Measurements from ENCODE around the gene FHL2. TPM values are rescaled to one million over a fixed set of nuclear protein-coding genes. Genes with fewer than 3 reads are reported as not detected.

FHL2 gene
- total RNA-seq, 2 experiments from 2014 or later, result 3.3 to 4.4 TPM

GRCh38 chr2:105431367-105432043 is 32.7 kb upstream of the FHL2 start:
- H3K4me3 Mint-ChIP-seq, result no peak overlapping the region
- H3K27me3 Mint-ChIP-seq, result peaks cover 7% of the 10 kb centered on the region
- intact Hi-C loops (cut with micrococcal nuclease), result no loop called here
- POLR2A ChIA-PET, result no interaction called here
- DNase-seq (no peak), ATAC-seq (no peak)
- TF ChIP-seq CTCF (IDR thresholded peaks at IDR 0.05), result no peak
- H3K27ac Mint-ChIP-seq, result no peak overlapping the region
- H3K4me1 Mint-ChIP-seq (ENCODE audit: low read depth), result peaks cover 21% of the 10 kb centered on the region
- H3K9me3 Mint-ChIP-seq, result no peaks in the 10 kb centered on the region
- no peaks in the 10 kb centered on the region for H3K36me3 Mint-ChIP-seq (ENCODE audit: low read depth)
- CTCF ChIA-PET, result interaction anchor here (1.1 kb wide), 1 partner anchor 10 kb away, joined by 3 read pairs; no protein-coding TSS in a partner anchor

GRCh38 chr2:105428387-105429018 is 29.7 kb upstream of the FHL2 start:
- POLR2A ChIA-PET, result no interaction called here
- intact Hi-C loops (cut with micrococcal nuclease), result no loop called here

GRCh38 chr2:105427485-105427884 is 28.6 kb upstream of the FHL2 start:
- Mint-ChIP-seq H3K27ac (no peak overlapping the region), H3K4me1 (ENCODE audit: low read depth) (peaks cover 27% of the 10 kb centered on the region), H3K36me3 (ENCODE audit: low read depth) (no peaks in the 10 kb centered on the region), H3K27me3 (peaks cover 8% of the 10 kb centered on the region), H3K4me3 (no peak overlapping the region), H3K9me3 (no peaks in the 10 kb centered on the region)
- no peak for TF ChIP-seq CTCF (IDR thresholded peaks at IDR 0.05)
- ATAC-seq, result no peak
- intact Hi-C loops (cut with micrococcal nuclease), result no loop called here
- POLR2A ChIA-PET, result interaction anchor here (0.7 kb wide), 1 partner anchor 14 kb away, joined by 3 read pairs; no protein-coding TSS in a partner anchor
- CTCF ChIA-PET, result no interaction called here
- DNase-seq, result no peak

More at GRCh38 chr2:105428387-105429018, 29.7 kb upstream of the FHL2 start:
- Mint-ChIP-seq H3K27me3 (peaks cover 8% of the 10 kb centered on the region), H3K9me3 (no peaks in the 10 kb centered on the region), H3K4me1 (ENCODE audit: low read depth) (peaks cover 27% of the 10 kb centered on the region), H3K36me3 (ENCODE audit: low read depth) (no peaks in the 10 kb centered on the region), H3K27ac (no peak overlapping the region), H3K4me3 (no peak overlapping the region)
- ATAC-seq (no peak), DNase-seq (no peak)
- CTCF ChIA-PET, result no interaction called here
- no peak for TF ChIP-seq CTCF (IDR thresholded peaks at IDR 0.05)

GRCh38 chr2:105426626-105427292 is 27.9 kb upstream of the FHL2 start:
- H3K27ac Mint-ChIP-seq, result no peak overlapping the region
- H3K4me1 Mint-ChIP-seq (ENCODE audit: low read depth), result peaks cover 27% of the 10 kb centered on the region
- ChIA-PET CTCF (no interaction called here), POLR2A (interaction anchor here (0.7 kb wide), 1 partner anchor 13 kb away, joined by 3 read pairs; no protein-coding TSS in a partner anchor)
- no peaks in the 10 kb centered on the region for H3K9me3 Mint-ChIP-seq
- no peak for DNase-seq
- peak; percentile 76 for ATAC-seq
- H3K27me3 Mint-ChIP-seq, result peaks cover 8% of the 10 kb centered on the region
- no peak for TF ChIP-seq CTCF (IDR thresholded peaks at IDR 0.05)
- no peaks in the 10 kb centered on the region for H3K36me3 Mint-ChIP-seq (ENCODE audit: low read depth)
- H3K4me3 Mint-ChIP-seq, result peak overlapping the region; percentile 48
- intact Hi-C loops (cut with micrococcal nuclease), result no loop called here
